Mesenchymal stem cell (in vitro differentiated cells and primary cell): ENCODE data around the gene DLGAP1.

Experiments
- DNase-seq: peaks from one replicate; pipeline ENCODE4 v3.0.0-alpha.2; 2013
- H2AFZ ChIP-seq: one replicate; pipeline ENCODE4 v1.6.1; 2013; ENCODE audit warnings: low read depth, mild to moderate bottlenecking, control low read depth, inconsistent platforms, low read length, moderate library complexity
- H2AK5ac ChIP-seq: 2 replicates; pipeline ENCODE4 v1.6.1; 2013; ENCODE audit warnings: low read length, moderate library complexity, mild to moderate bottlenecking, inconsistent platforms; ENCODE audit not compliant: severe bottlenecking
- H2BK120ac ChIP-seq: one replicate; pipeline ENCODE4 v1.6.1; 2013; ENCODE audit warnings: low read depth, mild to moderate bottlenecking, inconsistent platforms, low read length, moderate library complexity
- H2BK12ac ChIP-seq, 2 experiments: one replicate each; pipeline ENCODE4 v1.6.1; 2013; ENCODE audit warnings: inconsistent platforms in 2 of 2, low read length in 2 of 2, mild to moderate bottlenecking in 2 of 2, moderate library complexity in 2 of 2, control low read depth in 1 of 2
- H2BK15ac ChIP-seq: one replicate; pipeline ENCODE4 v1.6.1; 2013; ENCODE audit warnings: mild to moderate bottlenecking, low read depth, inconsistent platforms; ENCODE audit not compliant: poor library complexity, severe bottlenecking
- H2BK5ac ChIP-seq: 2 replicates; pipeline ENCODE4 v1.6.1; 2013; ENCODE audit warnings: low read depth, mild to moderate bottlenecking, low read length, control low read depth, inconsistent platforms; ENCODE audit not compliant: poor library complexity, severe bottlenecking
- H3K14ac ChIP-seq, 2 experiments: one replicate each; pipeline ENCODE4 v1.6.1; 2013; ENCODE audit warnings: inconsistent platforms in 2 of 2, low read length in 2 of 2, control low read depth in 1 of 2, mild to moderate bottlenecking in 1 of 2, moderate library complexity in 1 of 2
- H3K18ac ChIP-seq, 2 experiments: one replicate each; pipeline ENCODE4 v1.6.1; 2013; ENCODE audit warnings: inconsistent platforms in 2 of 2, low read length in 2 of 2, control low read depth in 1 of 2, low read depth in 1 of 2, mild to moderate bottlenecking in 1 of 2
- H3K23ac ChIP-seq, 2 experiments: one replicate each; pipeline ENCODE4 v1.6.1; 2013; ENCODE audit warnings: inconsistent platforms in 2 of 2, low read length in 2 of 2, mild to moderate bottlenecking in 2 of 2, moderate library complexity in 2 of 2, control low read depth in 1 of 2
- H3K27ac ChIP-seq: 2 replicates; pipeline ENCODE4 v1.5.1; 2013; ENCODE audit warnings: mild to moderate bottlenecking, moderate library complexity, low read length, control low read depth, inconsistent platforms; ENCODE audit not compliant: poor library complexity, severe bottlenecking
- H3K27me3 ChIP-seq, 2 experiments: 2 replicates each; pipeline versions ENCODE4 v1.6.1 to v1.7.0; 2013; ENCODE audit warnings: low read length in 2 of 2, mild to moderate bottlenecking in 2 of 2, moderate library complexity in 2 of 2, control low read depth in 1 of 2, inconsistent platforms in 1 of 2; ENCODE audit not compliant: control insufficient read depth in 1 of 2, insufficient read depth in 1 of 2
- H3K36me3 ChIP-seq, 2 experiments: 2 replicates each; pipeline versions ENCODE4 v1.6.1 to v1.7.0; 2013; ENCODE audit warnings: low read length in 2 of 2, control low read depth in 1 of 2, inconsistent platforms in 1 of 2, low read depth in 1 of 2, mild to moderate bottlenecking in 1 of 2; ENCODE audit not compliant: insufficient read depth in 2 of 2, control insufficient read depth in 1 of 2
- H3K4ac ChIP-seq, 2 experiments: one replicate each; pipeline ENCODE4 v1.6.1; 2013; ENCODE audit warnings: inconsistent platforms in 2 of 2, low read length in 2 of 2, mild to moderate bottlenecking in 2 of 2, moderate library complexity in 2 of 2, control low read depth in 1 of 2, low read depth in 1 of 2
- H3K4me1 ChIP-seq: 2 replicates; pipeline ENCODE4 v1.6.1; 2013; ENCODE audit warnings: low read depth, low read length, control low read depth; ENCODE audit not compliant: control insufficient read depth, insufficient read depth
- H3K4me2 ChIP-seq: 2 replicates; pipeline ENCODE4 v1.6.1; 2013; ENCODE audit warnings: low read length, mild to moderate bottlenecking, inconsistent platforms; ENCODE audit not compliant: poor library complexity, severe bottlenecking
- H3K4me3 ChIP-seq, 2 experiments: 2 replicates each; pipeline versions ENCODE4 v1.5.1 to v1.7.0; 2013; ENCODE audit warnings: low read length in 2 of 2, mild to moderate bottlenecking in 2 of 2, control low read depth in 1 of 2, low read depth in 1 of 2; ENCODE audit not compliant: insufficient read depth in 1 of 2
- H3K79me1 ChIP-seq: replicated peaks from 2 replicates; pipeline ENCODE4 v1.6.1; 2013; ENCODE audit warnings: mild to moderate bottlenecking, control low read depth, low read length, inconsistent platforms; ENCODE audit not compliant: poor library complexity, severe bottlenecking
- H3K9ac ChIP-seq: 2 replicates; pipeline ENCODE4 v1.7.0; 2013; ENCODE audit warnings: mild to moderate bottlenecking, low read length, moderate library complexity
- H3K9me3 ChIP-seq: 2 replicates; pipeline ENCODE4 v1.7.0; 2013; ENCODE audit warnings: mild to moderate bottlenecking, low read length; ENCODE audit not compliant: control insufficient read depth
- H4K8ac ChIP-seq: one replicate; pipeline ENCODE4 v1.6.1; 2013; ENCODE audit warnings: inconsistent platforms, mild to moderate bottlenecking, low read length, moderate library complexity
- H4K91ac ChIP-seq: one replicate; pipeline ENCODE4 v1.6.1; 2013; ENCODE audit warnings: mild to moderate bottlenecking, low read length, inconsistent platforms
- WGBS: methylation state at CpG from one replicate; pipeline ENCODE4 v1.1.7; 2013; ENCODE audit warnings: mixed read lengths; 5-methylcytosine and 5-hydroxymethylcytosine counted together

Gene DLGAP1

DNA sequence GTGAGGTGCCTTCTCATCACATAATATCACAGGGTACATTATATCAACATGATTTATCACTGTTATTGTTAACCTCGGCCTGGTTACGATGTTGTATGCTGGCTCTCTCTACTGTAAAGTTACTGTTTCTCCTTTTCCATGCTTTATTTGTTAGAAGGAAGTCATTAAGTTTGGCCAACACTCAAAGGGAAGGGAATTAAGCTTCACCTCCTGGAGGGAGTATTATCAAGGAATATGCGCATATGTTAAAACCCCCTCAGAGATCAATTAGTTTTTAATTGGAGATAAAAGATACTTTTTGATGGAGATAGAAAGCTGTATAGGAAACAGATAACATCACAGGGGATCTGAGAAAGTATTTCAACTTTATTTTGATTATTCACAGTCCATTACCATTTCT is 221.6 kb downstream of the DLGAP1 start:
- Histone ChIP-seq H2AK5ac (no peak overlapping the region), H3K4me1 (no peaks in the 10 kb centered on the region), H3K4me3 (no peak overlapping the region), H2BK5ac (no peak overlapping the region), H4K91ac (no peak overlapping the region), H2AFZ (no peak overlapping the region), H3K18ac (no peak overlapping the region), H3K4me2 (no peak overlapping the region), H2BK120ac (no peak overlapping the region), H2BK15ac (no peak overlapping the region), H3K79me1 (no peaks in the 10 kb centered on the region), H3K14ac (no peak overlapping the region), H3K27ac (no peak overlapping the region), H4K8ac (no peak overlapping the region), H3K23ac (no peak overlapping the region), H3K36me3 (no peaks in the 10 kb centered on the region), H2BK12ac (no peak overlapping the region), H3K4ac (no peak overlapping the region), H3K9me3 (peaks cover 10% of the 10 kb centered on the region), H3K27me3 (no peaks in the 10 kb centered on the region), H3K9ac (no peak overlapping the region)
- no CpG with 5 or more reads among the region's 3 CpGs for WGBS
- no peak for DNase-seq

GRCh38 chr18:4232656-4233055 is 222.5 kb downstream of the DLGAP1 start:
- no peak overlapping the region for H3K27ac ChIP-seq
- no peaks in the 10 kb centered on the region for H3K79me1 ChIP-seq
- no peak overlapping the region for H4K8ac ChIP-seq
- no peak overlapping the region for H3K14ac ChIP-seq
- no peak overlapping the region for H2BK5ac ChIP-seq
- no peak overlapping the region for H4K91ac ChIP-seq
- DNase-seq: no peak
- H2BK12ac ChIP-seq: no peak overlapping the region
- no peak overlapping the region for H2AK5ac ChIP-seq
- no peak overlapping the region for H3K9ac ChIP-seq
- no peaks in the 10 kb centered on the region for H3K36me3 ChIP-seq
- H2BK120ac ChIP-seq: no peak overlapping the region
- H2AFZ ChIP-seq: no peak overlapping the region
- no peak overlapping the region for H3K18ac ChIP-seq
- H3K4me2 ChIP-seq: no peak overlapping the region
- no peak overlapping the region for H3K4me3 ChIP-seq
- H3K27me3 ChIP-seq: no peaks in the 10 kb centered on the region
- 35% methylated on average over 2 of the region's 2 CpGs for WGBS
- H3K4ac ChIP-seq: no peak overlapping the region
- H2BK15ac ChIP-seq: no peak overlapping the region
- H3K23ac ChIP-seq: no peak overlapping the region
- no peaks in the 10 kb centered on the region for H3K4me1 ChIP-seq
- peaks cover 10% of the 10 kb centered on the region for H3K9me3 ChIP-seq

GRCh38 chr18:4231260-4231659 is 223.8 kb downstream of the DLGAP1 start:
- Histone ChIP-seq H3K4me2 (no peak overlapping the region), H3K27ac (no peak overlapping the region), H2BK12ac (no peak overlapping the region), H3K23ac (no peak overlapping the region), H3K79me1 (no peaks in the 10 kb centered on the region), H2BK5ac (no peak overlapping the region), H2AK5ac (no peak overlapping the region), H3K14ac (no peak overlapping the region), H4K8ac (no peak overlapping the region), H4K91ac (no peak overlapping the region), H2AFZ (no peak overlapping the region), H3K4me3 (no peak overlapping the region), H3K36me3 (no peaks in the 10 kb centered on the region), H3K18ac (no peak overlapping the region), H3K9me3 (peaks cover 10% of the 10 kb centered on the region), H2BK15ac (no peak overlapping the region), H2BK120ac (no peak overlapping the region), H3K9ac (no peak overlapping the region), H3K4ac (no peak overlapping the region), H3K4me1 (no peaks in the 10 kb centered on the region), H3K27me3 (no peaks in the 10 kb centered on the region)
- DNase-seq: no peak

DNA sequence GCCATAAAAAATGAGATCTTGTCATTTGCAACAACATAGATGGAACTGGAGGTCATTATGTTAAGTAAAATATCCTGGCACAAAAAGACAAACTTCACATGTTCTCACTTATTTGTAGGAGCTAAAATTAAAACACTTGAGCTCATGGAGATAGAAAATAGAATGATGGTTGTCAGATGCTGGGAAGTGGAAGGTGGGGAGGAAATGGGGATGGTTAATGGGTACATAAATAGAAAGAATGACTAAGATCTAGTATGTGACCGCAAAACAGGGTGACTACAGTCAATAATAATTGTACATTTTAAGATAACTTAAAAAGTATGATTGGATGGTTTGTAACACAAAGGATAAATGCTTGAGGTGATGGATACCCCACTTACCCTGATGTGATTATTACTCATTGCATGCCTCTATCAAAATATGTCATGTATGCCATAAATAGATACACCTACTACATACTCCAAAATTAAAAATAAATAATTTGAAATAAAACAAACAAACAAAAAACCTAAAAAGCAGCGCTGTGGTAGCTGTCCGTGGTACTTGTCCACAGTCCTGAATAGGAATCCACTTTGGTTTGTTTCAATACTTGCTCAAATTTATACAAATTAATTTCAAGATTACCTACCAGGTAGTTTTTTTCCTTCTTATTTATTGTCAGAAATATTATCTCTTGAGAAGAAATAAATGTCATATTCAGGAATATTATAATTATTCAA is 224.5 kb downstream of the DLGAP1 start:
- no peak overlapping the region for H2BK15ac ChIP-seq
- H3K18ac ChIP-seq: no peak overlapping the region
- H3K9ac ChIP-seq: no peak overlapping the region
- no peak overlapping the region for H3K4ac ChIP-seq
- no peak overlapping the region for H3K4me3 ChIP-seq
- no peak overlapping the region for H2BK12ac ChIP-seq
- no peak overlapping the region for H4K91ac ChIP-seq
- 85% methylated on average over 2 of the region's 3 CpGs for WGBS
- no peak overlapping the region for H2BK120ac ChIP-seq
- H2AFZ ChIP-seq: no peak overlapping the region
- H3K9me3 ChIP-seq: peaks cover 10% of the 10 kb centered on the region
- H3K4me2 ChIP-seq: no peak overlapping the region
- no peak overlapping the region for H3K27ac ChIP-seq
- H2AK5ac ChIP-seq: no peak overlapping the region
- no peaks in the 10 kb centered on the region for H3K36me3 ChIP-seq
- no peak for DNase-seq
- H3K27me3 ChIP-seq: no peaks in the 10 kb centered on the region
- H3K79me1 ChIP-seq: no peaks in the 10 kb centered on the region
- no peak overlapping the region for H2BK5ac ChIP-seq
- H3K23ac ChIP-seq: no peak overlapping the region
- H3K14ac ChIP-seq: no peak overlapping the region
- no peak overlapping the region for H4K8ac ChIP-seq
- no peaks in the 10 kb centered on the region for H3K4me1 ChIP-seq
